Suprapubic skin (tissue), 4 donors: ENCODE measurements around the gene TRIM74.
"Not testable (repeated sequence)": the region's sequence is repeated elsewhere in the genome, so short reads cannot be mapped to it uniquely, and the experiment has no call there.

Experiments
- CTCF ChIP-seq, 2 donors: fragments of 200-600 bp in 1 of 2; fragments of 450-650 bp in 1 of 2; sonication (generic) in 1 of 2; IDR thresholded peaks; one replicate each; pipeline ENCODE4 v1.5.1; 2016 to 2019; ENCODE audit warnings: antibody characterized with exemption in 2 of 2, mild to moderate bottlenecking in 1 of 2, moderate library complexity in 1 of 2
- POLR2A ChIP-seq, 2 donors: fragments of 450-650 bp; IDR thresholded peaks; one replicate each; pipeline ENCODE4 v1.6.1; 2017; ENCODE audit warnings: antibody characterized with exemption in 2 of 2, mild to moderate bottlenecking in 2 of 2, moderate library complexity in 2 of 2
- POLR2AphosphoS5 ChIP-seq, 3 donors: sonication (generic); formaldehyde crosslinking; IDR thresholded peaks; one replicate each; pipeline ENCODE4 v1.6.1; 2017; ENCODE audit warnings: antibody characterized with exemption in 3 of 3

- not testable (repeated sequence) for TF ChIP-seq CTCF, POLR2A, POLR2AphosphoS5 (IDR thresholded peaks at IDR 0.05)
These were observed 15.2 kb downstream of the TRIM74 start for GRCh38 chr7:72953901-72954562.
